HepG2 (cell line): Measurements from ENCODE around the gene PTCD3. TPM values are rescaled to one million over a fixed set of nuclear protein-coding genes. Genes with fewer than 3 reads are reported as not detected.

ENCODE experiments used
- ATAC-seq: fragments of 200-7000 bp; cut with Tn5 transposase; 3 replicates; pipeline ENCODE4 v1.9.1; 2020; ENCODE audit warnings: mild to moderate bottlenecking, moderate library complexity
- BruUV-seq: library from RNA; stranded (reverse); fragments of 400-500 nt; replicated peaks from 2 replicates; lab custom pipeline; 2021; lab: Mats Ljungman, UMichigan
- CTCF ChIA-PET: fragments of 300-600 bp; formaldehyde crosslinking; extraction: SDS; loops from one replicate; lab custom pipeline; 2021; ENCODE audit warnings: low total read pairs, inconsistent platforms, low intra/inter-chr PET ratio; lab: Yijun Ruan, JAX
- POLR2A ChIA-PET: fragments of 350-600 bp; sonication (Branson Sonifier 250); formaldehyde crosslinking; loops from one replicate; lab custom pipeline; 2020; ENCODE audit warnings: antibody characterized with exemption, inconsistent platforms; lab: Yijun Ruan, JAX
- DNase-seq: peaks from one replicate; pipeline ENCODE4 v3.0.0-alpha.2; 2015; ENCODE audit warnings: low spot score
- FAIRE-seq: peaks from 3 replicates; lab custom pipeline; 2011; peaks lifted over from hg19 to GRCh38; lab: Jason Lieb, UNC
- H2AFZ ChIP-seq: one replicate; pipeline ENCODE4 v1.6.1; 2011; ENCODE audit warnings: low read length, inconsistent platforms
- H3K27ac ChIP-seq: fragments of 300-600 bp; 3 replicates; pipeline ENCODE4 v1.8.0; 2011; ENCODE audit warnings: mixed run types, mild to moderate bottlenecking, mixed read lengths, low read length, inconsistent platforms; ENCODE audit not compliant: insufficient read depth; ENCODE audit errors: extremely low read length
- H3K27me3 ChIP-seq, 2 experiments: fragments of 200-600 bp in 1 of 2; 2 replicates in 1 of 2; 3 replicates in 1 of 2; pipeline versions ENCODE4 v1.6.0 to v1.8.0; 2011; ENCODE audit warnings: low read length in 2 of 2, mild to moderate bottlenecking in 2 of 2, moderate library complexity in 2 of 2, inconsistent platforms in 1 of 2; ENCODE audit not compliant: insufficient read depth in 2 of 2, control insufficient read depth in 1 of 2
- H3K36me3 ChIP-seq, 2 experiments: fragments of 200-600 bp in 1 of 2; replicated peaks in 1 of 2; 2 replicates in 1 of 2; 3 replicates in 1 of 2; pipeline versions ENCODE4 v1.5.1 to v1.8.0; 2011; ENCODE audit warnings: low read length in 2 of 2, inconsistent platforms in 1 of 2; ENCODE audit not compliant: insufficient read depth in 2 of 2, control insufficient read depth in 1 of 2
- H3K4me1 ChIP-seq: 2 replicates; pipeline ENCODE4 v1.5.1; 2012; ENCODE audit warnings: low read length, inconsistent platforms; ENCODE audit not compliant: insufficient read depth
- H3K4me2 ChIP-seq: 2 replicates; pipeline ENCODE4 v1.6.0; 2011; ENCODE audit warnings: low read depth, low read length, inconsistent platforms
- H3K4me3 ChIP-seq, 3 experiments: fragments of 200-600 bp in 1 of 3; sonication (generic), shearing (Covaris generic) in 1 of 3; replicated peaks in 1 of 3; 2 replicates each; pipeline ENCODE4 v1.5.1; 2011 to 2016; ENCODE audit warnings: low read length in 3 of 3, inconsistent platforms in 2 of 3, low read depth in 2 of 3, mild to moderate bottlenecking in 2 of 3, control low read depth in 1 of 3, mixed read lengths in 1 of 3; ENCODE audit not compliant: insufficient read depth in 1 of 3
- H3K79me2 ChIP-seq: one replicate; pipeline ENCODE4 v1.6.1; 2011; ENCODE audit warnings: low read length, inconsistent platforms; ENCODE audit not compliant: insufficient read depth
- H3K9ac ChIP-seq: 2 replicates; pipeline ENCODE4 v1.6.0; 2011; ENCODE audit warnings: mild to moderate bottlenecking, low read depth, low read length, inconsistent platforms; ENCODE audit not compliant: insufficient read depth
- H3K9me3 ChIP-seq: 2 replicates; pipeline ENCODE4 v1.5.1; 2012; ENCODE audit warnings: mild to moderate bottlenecking, low read length
- H4K20me1 ChIP-seq: 2 replicates; pipeline ENCODE4 v1.6.0; 2011; ENCODE audit warnings: inconsistent platforms, mild to moderate bottlenecking, low read length, moderate library complexity; ENCODE audit not compliant: insufficient read depth
- ARHGAP35 ChIP-seq: sonication (generic); formaldehyde crosslinking; IDR thresholded peaks from 2 replicates; pipeline ENCODE4 v1.9.0; 2022; ENCODE audit warnings: mild to moderate bottlenecking, inconsistent platforms, moderate library complexity, missing genetic modification reagents, borderline replicate concordance
- BRCA1 ChIP-seq: sonication (generic); formaldehyde crosslinking; IDR thresholded peaks from 2 replicates; pipeline ENCODE4 v1.4.0; 2020; ENCODE audit warnings: missing genetic modification reagents
- CC2D1A ChIP-seq: sonication (generic); formaldehyde crosslinking; IDR thresholded peaks from 2 replicates; pipeline ENCODE4 v1.8.1; 2023; ENCODE audit warnings: mild to moderate bottlenecking, missing genetic modification reagents
- GTF2F1 ChIP-seq: fragments of 150-350 bp; IDR thresholded peaks from 2 replicates; pipeline ENCODE4 v1.6.1; 2014; ENCODE audit warnings: low read length
- HNRNPK ChIP-seq: fragments of 200-400 bp; formaldehyde crosslinking; IDR thresholded peaks from 2 replicates; pipeline ENCODE4 v1.6.1; 2018; ENCODE audit warnings: low read length, low read depth, moderate library complexity, mild to moderate bottlenecking; ENCODE audit not compliant: poor library complexity, severe bottlenecking
- IKZF1 ChIP-seq: fragments of 450-650 bp; IDR thresholded peaks from 2 replicates; pipeline ENCODE4 v1.7.1; 2016
- MATR3 ChIP-seq: sonication (generic); formaldehyde crosslinking; IDR thresholded peaks from 2 replicates; pipeline ENCODE4 v1.4.0; 2020; ENCODE audit warnings: missing genetic modification reagents
- MLLT10 ChIP-seq: sonication (generic); formaldehyde crosslinking; IDR thresholded peaks from 2 replicates; pipeline ENCODE4 v1.4.0; 2020; ENCODE audit warnings: missing genetic modification reagents
- PLSCR1 ChIP-seq: sonication (generic); formaldehyde crosslinking; IDR thresholded peaks from 2 replicates; pipeline ENCODE4 v1.5.0; 2020; ENCODE audit warnings: missing genetic modification reagents, mild to moderate bottlenecking, borderline replicate concordance
- RBM22 ChIP-seq: fragments of 200-400 bp; formaldehyde crosslinking; optimal IDR thresholded peaks from 2 replicates; pipeline ENCODE3; 2017; ENCODE audit warnings: mild to moderate bottlenecking, low read length, moderate library complexity
- SSRP1 ChIP-seq: IDR thresholded peaks from 2 replicates; pipeline ENCODE4 v1.6.1; 2016; ENCODE audit warnings: control low read depth
- ZBTB25 ChIP-seq: IDR thresholded peaks from 2 replicates; pipeline ENCODE4 v1.6.1; 2018; ENCODE audit warnings: missing genetic modification reagents
- ZNF256 ChIP-seq: sonication (generic); formaldehyde crosslinking; conservative IDR thresholded peaks from 2 replicates; pipeline ENCODE4 v1.4.0; 2020; ENCODE audit warnings: missing genetic modification reagents
- ZNF451 ChIP-seq: sonication (generic); formaldehyde crosslinking; IDR thresholded peaks from 2 replicates; pipeline ENCODE4 v1.5.0; 2020; ENCODE audit warnings: mild to moderate bottlenecking, missing genetic modification reagents
- ZNF547 ChIP-seq: sonication (generic); formaldehyde crosslinking; IDR thresholded peaks from 2 replicates; pipeline ENCODE4 v1.5.1; 2020; ENCODE audit warnings: mild to moderate bottlenecking, missing genetic modification reagents
- ZNF576 ChIP-seq: sonication (generic); formaldehyde crosslinking; IDR thresholded peaks from 2 replicates; pipeline ENCODE4 v1.4.0; 2020; ENCODE audit warnings: mild to moderate bottlenecking, missing genetic modification reagents
- ZNF615 ChIP-seq: sonication (generic); formaldehyde crosslinking; IDR thresholded peaks from 2 replicates; pipeline ENCODE4 v1.5.0; 2020; ENCODE audit warnings: mild to moderate bottlenecking, missing genetic modification reagents, borderline replicate concordance
- ZNF704 ChIP-seq: sonication (generic); formaldehyde crosslinking; IDR thresholded peaks from 2 replicates; pipeline ENCODE4 v1.8.1; 2023; ENCODE audit warnings: mild to moderate bottlenecking, inconsistent platforms, moderate library complexity, missing genetic modification reagents, borderline replicate concordance
- WGBS: methylation state at CpG from one replicate; pipeline ENCODE4 v1.1.6; 2017; ENCODE audit warnings: low lambda C conversion rate; 5-methylcytosine and 5-hydroxymethylcytosine counted together
- in situ Hi-C: cut with HindIII; loops from 2 replicates; pipeline ENCODE4 v1.10.0; 2017; ENCODE audit warnings: low pct_unique_long_range_greater_than_20kb; ENCODE audit not compliant: extremely low pct_ligation_motif_present
- intact Hi-C: fragments of 100-400 bp; cut with micrococcal nuclease; formaldehyde crosslinking; loops from one replicate; pipeline ENCODE4 v1.10.0; 2022; ENCODE audit not compliant: unreplicated experiment
- polyA plus RNA-seq, 8 experiments: library from polyadenylated mRNA; depleted of rRNA in 3 of 8; stranded (reverse) in 7 of 8; unstranded in 1 of 8; fragments of >200 nt; fragmentation: Illumina TruSeq in 4 of 8; extraction: Trizol in 4 of 8; gene quantifications; 2 replicates each; pipeline versions ENCODE4 v1.2.1 to v1.2.3, GENCODE V29; 2011 to 2016; ENCODE audit warnings: low read depth in 4 of 8, missing spikeins in 1 of 8, mixed read lengths in 1 of 8; ENCODE audit not compliant: insufficient read depth in 1 of 8
- total RNA-seq, 5 experiments: library from RNA; depleted of rRNA; stranded (reverse); fragments of >200 nt; fragmentation: Illumina TruSeq; extraction: Trizol; gene quantifications; 2 replicates each; pipeline ENCODE4 v1.2.3, GENCODE V29; 2016; ENCODE audit warnings: low read depth in 1 of 5

The PTCD3 gene
- total and polyA plus RNA-seq, 2 of the 13 experiments (the other 11 are each of a cell fraction or from before 2014, with no cell fraction given): 124 to 309 TPM

GRCh38 chr2:86081724-86082123 lies 24.3 kb upstream of the PTCD3 start:
- Histone ChIP-seq H3K27ac (no peak overlapping the region), H3K4me1 (peaks cover 7% of the 10 kb centered on the region), H3K9me3 (no peaks in the 10 kb centered on the region), H3K36me3 (peaks cover 38 to 72% of the 10 kb centered on the region in 2 experiments), H3K4me2 (no peak overlapping the region), H3K79me2 (no peaks in the 10 kb centered on the region), H4K20me1 (peaks cover 2% of the 10 kb centered on the region; the same call in 1 of the 2 replicates), H3K4me3 (no peak overlapping the region), H2AFZ (no peak overlapping the region), H3K27me3 (no peaks in the 10 kb centered on the region), H3K9ac (no peak overlapping the region)
- BruUV-seq: no TSS peak
- no peak for TF ChIP-seq ZBTB25
- peak; percentile 29 for TF ChIP-seq RBM22
- TF ChIP-seq ZNF256 (CRISPR knock-in tag): no peak
- TF ChIP-seq MLLT10: no peak
- DNase-seq (no peak), FAIRE-seq (no peak), ATAC-seq (no peak)
- ChIA-PET POLR2A (no interaction called here), CTCF (no interaction called here)
- in situ Hi-C loops: no loop called here
- 96% methylated on average over 4 of the region's 4 CpGs for WGBS
- intact Hi-C loops: no loop called here

- H3K27ac ChIP-seq: no peak overlapping the region
- ChIA-PET CTCF (no interaction called here), POLR2A (no interaction called here)
- no peaks in the 10 kb centered on the region for H3K9me3 ChIP-seq
- no peak for DNase-seq
- peaks cover 2% of the 10 kb centered on the region; the same call in 1 of the 2 replicates for H4K20me1 ChIP-seq
- H3K9ac ChIP-seq: no peak overlapping the region
- H3K79me2 ChIP-seq: no peaks in the 10 kb centered on the region
- no TSS peak for BruUV-seq
- no peak for FAIRE-seq
- H3K4me3 ChIP-seq: no peak overlapping the region
- in situ Hi-C loops: no loop called here
- intact Hi-C loops: no loop called here
- no peak for ATAC-seq
- H3K4me1 ChIP-seq: peaks cover 7% of the 10 kb centered on the region
- WGBS: 97% methylated on average over 5 of the region's 5 CpGs
- no peaks in the 10 kb centered on the region for H3K27me3 ChIP-seq
- H3K36me3 ChIP-seq: peaks cover 35 to 71% of the 10 kb centered on the region in 2 experiments
- no peak overlapping the region for H2AFZ ChIP-seq
- no peak overlapping the region for H3K4me2 ChIP-seq
- no peak for TF ChIP-seq MATR3 (CRISPR knock-in tag)
- no peak for TF ChIP-seq ARHGAP35 (CRISPR knock-in tag)
- no peak for TF ChIP-seq ZNF576 (CRISPR knock-in tag)
- no peak for TF ChIP-seq ZNF704 (CRISPR knock-in tag)
- no peak for TF ChIP-seq ZNF547 (CRISPR knock-in tag)
- TF ChIP-seq GTF2F1: no peak
- no peak for TF ChIP-seq BRCA1 (CRISPR knock-in tag)
- TF ChIP-seq ZNF615 (CRISPR knock-in tag): no peak
- TF ChIP-seq SSRP1 (CRISPR knock-in tag): no peak
- TF ChIP-seq CC2D1A (CRISPR knock-in tag): no peak
- no peak for TF ChIP-seq HNRNPK
- no peak for TF ChIP-seq IKZF1
- no peak for TF ChIP-seq ZNF451 (CRISPR knock-in tag)
- no peak for TF ChIP-seq PLSCR1 (CRISPR knock-in tag)
These were observed 23.3 kb upstream of the PTCD3 start for GRCh38 chr2:86082756-86083155.
